AG08396 (cell line): ENCODE measurements around the gene ZNF664.

Experiments used
- DNase-seq: peaks from one replicate; pipeline ENCODE4 v3.0.0; 2012; ENCODE audit warnings: low spot score, mixed read lengths

ZNF664 gene

DNA sequence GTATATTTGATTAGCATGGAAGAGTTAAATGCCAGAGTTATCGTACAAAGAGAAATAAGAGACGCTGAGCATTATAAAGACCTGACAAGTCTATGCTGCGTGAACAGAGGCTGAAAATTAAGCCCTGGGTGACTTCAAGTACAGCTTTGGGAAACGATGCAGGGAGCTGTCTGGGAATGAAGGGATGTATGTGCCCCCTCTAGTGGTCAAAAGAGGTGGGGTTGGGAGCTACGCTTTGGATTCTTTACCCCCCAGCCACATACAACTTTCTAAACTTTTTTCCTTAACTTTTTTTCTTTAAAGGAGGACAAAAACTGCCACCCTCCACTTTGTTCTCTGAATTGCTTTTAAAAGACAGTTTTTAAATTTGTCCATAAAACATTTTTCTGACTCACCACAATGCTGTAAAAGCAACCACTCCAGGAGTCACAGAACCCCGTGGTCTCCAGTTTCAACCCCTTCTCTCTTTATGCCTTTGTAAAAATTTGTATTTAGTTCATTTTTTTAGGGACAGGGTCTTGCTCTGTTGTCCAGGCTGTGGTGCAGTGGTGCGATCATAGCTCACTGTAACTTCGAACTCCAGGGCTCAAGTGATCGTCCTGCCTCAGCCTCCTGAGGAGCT, 59.4 kb downstream of the ZNF664 start:
- peak; percentile 79 for DNase-seq

DNA sequence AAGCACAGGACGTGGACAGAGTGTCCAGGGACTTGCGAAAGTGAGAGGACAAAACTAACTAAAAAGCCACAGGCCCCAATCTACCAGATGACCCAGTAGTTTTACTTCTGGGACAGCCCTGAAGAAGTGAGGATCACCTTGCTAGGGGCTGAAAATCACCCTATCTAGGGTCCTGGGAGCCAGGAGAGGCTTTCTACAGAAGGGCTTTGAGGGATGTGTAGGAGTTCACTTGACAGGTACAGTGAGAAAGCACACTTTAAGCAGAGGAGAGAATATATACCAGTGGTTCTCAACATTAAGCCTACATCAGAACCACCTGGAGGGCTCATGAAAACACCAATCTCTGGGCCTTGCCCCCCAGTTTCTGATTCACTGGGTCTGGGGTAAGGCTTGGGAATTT, 60.8 kb downstream of the ZNF664 start:
- no peak for DNase-seq

GRCh38 chr12:124034297-124034696, 61.3 kb downstream of the ZNF664 start:
- no peak for DNase-seq

- no peak for DNase-seq
These were observed 62.1 kb downstream of the ZNF664 start for GRCh38 chr12:124035163-124035562.

- DNase-seq = no peak
These were observed 63.2 kb downstream of the ZNF664 start for GRCh38 chr12:124036171-124036598.

GRCh38 chr12:124036657-124037109, 63.7 kb downstream of the ZNF664 start:
- peak; percentile 60 for DNase-seq

DNA sequence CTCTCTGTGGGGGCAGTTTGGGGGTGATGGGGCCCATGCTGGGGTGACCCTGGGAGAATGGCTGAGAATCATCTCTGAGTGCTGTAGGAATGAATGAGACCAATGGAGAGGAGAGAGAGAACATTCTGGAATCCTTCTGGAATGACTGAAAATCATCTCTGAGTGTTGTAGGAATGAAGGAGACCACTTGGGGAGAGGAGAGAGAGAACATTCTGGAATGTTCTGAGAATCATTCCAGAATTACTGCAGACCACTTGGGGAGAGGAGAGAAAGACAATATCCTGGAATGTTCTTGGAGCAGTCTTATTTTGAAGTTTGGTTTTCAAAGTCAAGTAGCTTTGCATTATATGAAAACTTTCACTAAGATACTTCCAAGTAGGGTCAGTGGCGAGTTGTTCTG, 64.3 kb downstream of the ZNF664 start:
- DNase-seq = no peak

DNA sequence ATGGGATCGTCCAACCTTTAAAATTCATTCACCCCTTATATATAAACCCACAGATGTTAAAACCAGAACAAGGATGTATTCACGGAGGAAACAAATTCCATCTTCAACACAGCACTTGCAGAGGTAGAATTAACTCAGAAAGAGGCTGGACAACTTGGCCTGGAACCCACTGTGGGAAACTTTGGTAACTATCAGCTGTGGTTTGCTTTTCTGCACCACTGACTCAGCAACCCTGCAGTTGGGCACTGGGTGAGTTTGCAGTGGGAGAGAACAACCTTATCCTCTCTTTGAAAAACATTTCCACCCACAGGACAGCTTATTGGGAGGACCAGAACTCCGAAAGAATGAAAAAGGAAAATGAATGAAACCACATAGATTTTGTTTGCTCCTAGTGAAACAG, 66.3 kb downstream of the ZNF664 start:
- peak; percentile 29 for DNase-seq

DNA sequence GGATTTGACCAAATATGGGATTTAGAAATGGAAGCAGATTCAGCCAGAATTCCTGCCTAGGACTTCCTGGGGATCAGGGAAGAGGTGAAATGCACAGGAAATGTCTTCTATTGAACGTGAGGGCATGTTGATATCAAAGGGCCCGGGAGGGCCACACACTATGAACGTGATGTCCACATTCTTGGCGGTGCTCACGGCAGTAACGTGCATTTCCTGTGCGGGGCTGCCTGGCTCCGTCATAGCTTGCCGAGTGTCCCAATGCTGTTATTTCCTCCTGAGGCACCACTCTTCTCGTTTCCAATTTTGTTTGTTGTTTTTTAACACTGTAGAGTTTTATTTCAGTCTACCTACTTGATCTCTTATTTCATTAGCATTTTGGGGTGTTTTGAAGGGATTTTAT, 67.3 kb downstream of the ZNF664 start:
- no peak for DNase-seq

DNA sequence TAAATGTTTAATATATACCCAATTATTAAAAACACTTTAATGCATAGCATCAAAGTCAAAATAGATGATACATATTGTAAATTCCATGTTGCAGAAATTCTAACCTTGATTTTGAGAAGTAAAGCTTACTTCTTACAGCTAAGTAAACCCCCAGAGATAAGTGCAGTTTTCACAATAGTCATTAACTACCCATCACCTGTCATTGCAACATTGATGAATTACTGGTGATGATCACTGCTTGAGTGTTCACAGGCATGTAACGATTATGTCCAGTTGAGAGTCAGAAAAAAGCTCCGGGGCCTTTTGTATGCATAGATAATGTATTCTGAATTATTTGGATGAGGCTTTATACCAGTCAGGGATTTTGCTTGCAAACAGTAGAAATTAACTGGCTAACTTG, 67.7 kb downstream of the ZNF664 start:
- no peak for DNase-seq

DNA sequence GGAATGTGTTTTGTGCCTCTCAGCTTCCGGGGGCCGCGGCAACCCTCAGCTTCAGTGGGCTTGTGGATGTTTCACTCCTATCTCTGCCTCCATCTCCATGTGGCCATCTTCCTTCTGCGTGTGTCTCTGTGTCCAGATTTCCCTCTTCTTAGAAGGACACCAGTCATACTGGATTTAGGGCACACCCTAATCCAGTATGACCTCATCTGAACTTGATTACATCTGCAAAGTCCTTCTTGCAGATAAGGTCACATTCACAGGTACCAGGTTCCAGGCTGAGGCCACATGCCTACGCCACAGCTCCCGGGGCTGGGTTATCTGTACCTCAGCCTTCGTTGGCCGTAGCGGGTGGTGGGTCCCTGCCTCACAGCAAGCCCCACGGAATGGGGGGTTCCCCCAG, 68.9 kb downstream of the ZNF664 start:
- no peak for DNase-seq

GRCh38 chr12:124044021-124044420, 71.0 kb downstream of the ZNF664 start:
- no peak for DNase-seq

DNA sequence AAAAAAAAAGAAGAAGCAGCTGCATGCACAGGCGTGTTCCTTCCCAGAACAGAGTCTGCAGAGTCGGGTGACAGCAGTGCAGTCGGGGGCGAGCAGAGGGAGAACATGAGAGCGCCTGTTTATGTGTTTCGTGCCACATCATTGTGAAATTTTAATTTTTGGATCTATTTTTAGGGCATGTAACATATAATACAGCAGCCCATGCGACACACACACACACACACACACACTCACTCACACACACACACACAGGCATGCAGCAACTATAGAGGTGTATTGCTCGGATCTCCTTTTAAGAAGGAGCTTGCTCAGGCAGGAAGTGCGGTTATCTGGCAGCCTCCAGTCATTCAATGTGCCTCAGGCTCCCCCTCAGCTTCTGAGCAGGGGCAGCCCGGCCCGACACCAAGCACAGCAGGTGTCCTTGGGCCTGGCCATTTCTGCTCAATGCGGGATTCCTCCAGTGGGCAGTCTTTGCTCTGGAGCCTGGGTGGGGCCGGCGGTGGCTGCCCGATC, 71.8 kb downstream of the ZNF664 start:
- no peak for DNase-seq

DNA sequence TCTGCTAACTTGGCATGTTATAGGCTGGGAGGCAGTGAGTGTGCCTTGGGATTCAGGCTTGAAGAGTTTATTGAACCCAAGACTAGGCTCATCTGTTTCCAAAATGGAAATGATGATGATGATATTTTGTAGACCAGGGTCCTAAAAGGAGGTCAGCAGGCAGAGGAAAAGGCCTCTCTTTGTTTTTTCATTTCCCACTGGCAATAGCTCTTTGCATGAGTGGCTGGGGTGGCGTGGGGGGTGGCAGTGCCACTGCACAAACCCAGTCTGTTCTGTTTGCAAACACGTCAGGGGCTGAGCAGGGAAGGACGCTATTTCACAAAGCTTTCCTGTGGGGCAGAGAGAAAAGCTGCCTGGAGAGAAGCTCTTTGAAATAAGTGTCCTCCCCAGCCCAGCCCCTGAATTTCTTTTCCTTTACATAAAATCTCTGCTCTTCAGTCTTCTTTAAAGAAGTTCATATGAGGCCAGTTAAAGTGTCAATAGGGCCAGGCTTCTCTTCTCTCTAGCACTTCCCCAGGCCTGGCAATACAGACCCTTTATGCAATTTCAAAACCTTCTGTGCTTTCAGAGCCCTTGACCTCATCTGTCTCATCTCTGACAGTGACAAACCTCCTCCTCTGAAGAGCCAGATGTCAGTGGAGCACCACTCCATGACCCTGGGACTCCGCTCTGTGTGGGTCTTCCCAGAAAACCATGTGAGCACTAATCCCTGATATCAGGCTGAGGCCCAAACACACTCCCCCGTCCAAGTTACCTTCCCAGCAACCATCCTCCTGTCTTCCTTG, 72.8 kb downstream of the ZNF664 start:
- no peak for DNase-seq

- no peak for DNase-seq
These were observed 73.4 kb downstream of the ZNF664 start for GRCh38 chr12:124046456-124046740.

GRCh38 chr12:124047045-124047566, 74.1 kb downstream of the ZNF664 start:
- no peak for DNase-seq

DNA sequence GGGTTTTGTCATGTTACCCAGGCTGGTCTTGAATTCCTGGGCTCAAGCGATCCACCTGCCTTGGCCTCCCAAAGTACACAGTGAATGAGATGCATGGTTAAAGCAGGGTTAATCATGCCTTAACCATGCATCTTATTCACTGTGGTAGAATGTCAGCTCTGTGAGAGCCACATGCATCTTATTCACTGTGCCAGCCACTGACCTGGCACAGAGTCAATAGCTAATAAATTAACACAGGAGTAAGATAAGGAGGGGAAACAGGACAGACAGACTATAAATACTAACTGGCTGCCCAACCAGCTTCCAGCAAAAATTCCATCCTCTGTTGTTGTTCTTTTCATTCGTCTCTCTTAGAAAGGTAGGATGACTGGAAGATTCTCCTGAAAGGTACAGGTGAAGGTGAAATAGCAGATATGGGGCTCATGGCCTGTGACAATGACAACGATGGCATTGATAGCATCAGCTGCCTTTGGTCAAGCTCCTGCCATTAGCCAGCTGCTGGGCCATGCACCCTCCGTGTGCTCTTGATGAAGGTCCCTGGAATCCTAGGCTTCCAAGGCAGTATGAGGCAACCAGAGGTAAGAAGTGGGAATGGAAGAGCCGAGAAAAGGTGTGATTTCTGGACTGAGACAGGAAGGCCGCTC, 76.6 kb downstream of the ZNF664 start:
- no peak for DNase-seq

DNA sequence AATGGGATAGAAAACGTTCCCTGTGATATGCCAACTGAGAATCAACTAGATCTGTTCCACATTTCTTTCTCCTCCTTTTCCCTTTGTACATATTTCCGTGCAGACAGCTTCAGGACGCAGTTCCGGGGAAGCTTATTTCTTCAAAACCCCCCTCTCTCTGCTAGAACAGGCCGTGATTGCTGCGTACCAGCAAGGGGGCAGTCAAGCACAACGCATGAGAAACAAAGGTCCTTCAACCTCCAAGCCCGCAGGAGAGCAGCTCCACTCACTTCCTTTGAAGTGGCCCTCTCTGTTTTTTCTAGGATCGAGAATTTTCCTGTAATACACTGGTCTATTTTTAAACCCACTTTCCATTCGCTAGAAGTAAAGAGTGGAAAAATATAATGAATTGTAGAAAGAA, 80.8 kb downstream of the ZNF664 start:
- DNase-seq = peak; percentile 48

- no peak for DNase-seq
These were observed 82.1 kb downstream of the ZNF664 start for GRCh38 chr12:124055066-124055465.

- no peak for DNase-seq
These were observed 84.7 kb downstream of the ZNF664 start for GRCh38 chr12:124057691-124058090.

- no peak for DNase-seq
These were observed 86.7 kb downstream of the ZNF664 start for GRCh38 chr12:124059752-124060151.
